ENCODE measurements around the gene VIP.
A peak's percentile ranks its signal among the peaks of the same experiment; 100 is the strongest.

The VIP gene

DNA sequence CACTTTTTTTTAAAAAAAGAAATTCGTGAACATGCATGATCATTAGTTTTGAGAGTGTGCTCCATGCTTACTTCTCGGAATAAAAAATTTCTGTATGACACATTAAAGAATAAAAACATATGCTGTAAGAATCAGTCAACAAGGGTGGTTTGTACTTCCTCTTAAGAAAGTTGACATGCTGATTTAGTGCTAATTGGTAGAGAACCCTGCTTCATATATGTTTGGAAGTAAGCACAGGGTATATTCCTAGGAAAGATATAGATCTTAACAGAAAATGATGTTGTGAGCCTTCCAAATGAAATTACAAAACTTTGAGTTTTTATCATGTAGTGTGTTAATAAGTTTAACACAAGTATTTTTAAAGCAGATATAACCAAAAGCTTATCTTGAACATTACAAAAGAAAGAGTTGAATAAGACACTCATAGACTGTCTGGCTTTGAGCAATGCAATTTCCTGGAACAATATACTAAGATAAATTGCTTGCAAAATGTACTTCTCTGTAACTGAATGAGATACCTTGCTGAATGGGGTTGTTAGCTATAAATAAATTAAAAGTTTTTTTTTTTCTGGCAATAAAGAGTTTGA, 13.8 kb upstream of the VIP start:
- DNase-seq = no peak
- Histone ChIP-seq H3K4me3 (ENCODE audit: low read depth, low read length) (no peak overlapping the region), H3K36me3 (no peaks in the 10 kb centered on the region), H3K27me3 (no peaks in the 10 kb centered on the region), H3K4me1 (peaks cover 7% of the 10 kb centered on the region; the same call in 1 of the 2 replicates), H3K9me3 (no peaks in the 10 kb centered on the region)
- TF ChIP-seq, protein P1, sequence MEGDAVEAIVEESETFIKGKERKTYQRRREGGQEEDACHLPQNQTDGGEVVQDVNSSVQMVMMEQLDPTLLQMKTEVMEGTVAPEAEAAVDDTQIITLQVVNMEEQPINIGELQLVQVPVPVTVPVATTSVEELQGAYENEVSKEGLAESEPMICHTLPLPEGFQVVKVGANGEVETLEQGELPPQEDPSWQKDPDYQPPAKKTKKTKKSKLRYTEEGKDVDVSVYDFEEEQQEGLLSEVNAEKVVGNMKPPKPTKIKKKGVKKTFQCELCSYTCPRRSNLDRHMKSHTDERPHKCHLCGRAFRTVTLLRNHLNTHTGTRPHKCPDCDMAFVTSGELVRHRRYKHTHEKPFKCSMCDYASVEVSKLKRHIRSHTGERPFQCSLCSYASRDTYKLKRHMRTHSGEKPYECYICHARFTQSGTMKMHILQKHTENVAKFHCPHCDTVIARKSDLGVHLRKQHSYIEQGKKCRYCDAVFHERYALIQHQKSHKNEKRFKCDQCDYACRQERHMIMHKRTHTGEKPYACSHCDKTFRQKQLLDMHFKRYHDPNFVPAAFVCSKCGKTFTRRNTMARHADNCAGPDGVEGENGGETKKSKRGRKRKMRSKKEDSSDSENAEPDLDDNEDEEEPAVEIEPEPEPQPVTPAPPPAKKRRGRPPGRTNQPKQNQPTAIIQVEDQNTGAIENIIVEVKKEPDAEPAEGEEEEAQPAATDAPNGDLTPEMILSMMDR (IDR thresholded peaks at IDR 0.05; ENCODE audit: low read depth, low read length) = no peak

DNA sequence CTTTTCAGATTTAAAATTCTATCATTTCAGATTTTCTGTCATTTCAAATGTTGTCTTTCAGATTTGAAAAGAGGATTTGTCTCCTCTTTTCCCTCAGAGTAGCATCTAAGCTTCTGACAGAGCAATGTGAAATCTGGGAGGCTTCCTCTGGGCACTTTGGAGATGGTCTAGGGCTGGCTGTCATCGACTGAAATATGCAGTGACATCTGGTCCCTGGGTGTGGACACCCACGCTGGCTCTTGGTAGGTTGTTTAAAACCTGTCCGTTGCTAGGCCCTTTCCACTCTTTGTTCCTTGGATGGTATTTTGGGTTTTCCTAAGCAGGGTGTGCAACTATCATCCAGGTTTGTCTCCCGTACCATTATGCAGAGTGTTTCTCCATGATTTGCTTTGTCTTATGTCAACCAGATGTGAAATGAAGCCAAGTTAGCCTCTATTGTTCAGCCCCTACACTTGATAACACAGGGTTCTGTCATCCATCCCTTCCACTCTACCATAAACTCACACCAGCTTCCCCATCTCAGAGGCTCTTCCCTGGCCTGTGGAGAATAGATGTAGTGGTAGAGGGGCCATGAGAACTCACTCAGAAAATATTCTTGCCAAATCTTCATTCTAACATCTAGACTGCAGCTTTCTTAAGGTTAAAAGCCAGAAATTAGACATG, 5.0 kb upstream of the VIP start:
- H3K9me3 ChIP-seq = no peaks in the 10 kb centered on the region
- no peaks in the 10 kb centered on the region for H3K36me3 ChIP-seq
- H3K4me3 ChIP-seq (ENCODE audit: low read depth, low read length) = no peak overlapping the region
- DNase-seq = no peak
- TF ChIP-seq, protein P1 (IDR thresholded peaks at IDR 0.05; ENCODE audit: low read depth, low read length) = no peak
- peaks cover 29% of the 10 kb centered on the region for H3K4me1 ChIP-seq
- no peaks in the 10 kb centered on the region for H3K27me3 ChIP-seq

DNA sequence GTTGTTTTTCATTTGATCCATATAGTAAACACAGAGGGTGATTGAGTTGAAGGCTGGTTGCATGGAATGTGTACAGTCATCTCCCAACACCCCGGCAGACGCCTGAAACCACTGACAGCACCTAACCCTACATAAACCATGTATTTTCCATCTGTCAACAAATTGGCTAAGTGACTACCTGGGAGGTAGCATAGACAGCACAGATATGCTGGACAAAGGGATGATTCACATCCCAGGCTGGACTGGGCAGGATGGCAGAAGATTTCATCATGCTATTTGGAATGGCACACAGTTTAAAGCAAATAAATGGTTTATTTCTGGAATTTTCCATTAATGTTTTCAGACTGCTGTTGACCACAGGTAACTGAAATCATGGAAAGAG, 4.4 kb upstream of the VIP start:
- H3K4me3 ChIP-seq (ENCODE audit: low read depth, low read length) = no peak overlapping the region
- TF ChIP-seq, protein P1 (IDR thresholded peaks at IDR 0.05; ENCODE audit: low read depth, low read length) = no peak
- H3K27me3 ChIP-seq = no peaks in the 10 kb centered on the region
- H3K4me1 ChIP-seq = peaks cover 27% of the 10 kb centered on the region
- no peak for DNase-seq
- no peaks in the 10 kb centered on the region for H3K36me3 ChIP-seq
- H3K9me3 ChIP-seq = no peaks in the 10 kb centered on the region

DNA sequence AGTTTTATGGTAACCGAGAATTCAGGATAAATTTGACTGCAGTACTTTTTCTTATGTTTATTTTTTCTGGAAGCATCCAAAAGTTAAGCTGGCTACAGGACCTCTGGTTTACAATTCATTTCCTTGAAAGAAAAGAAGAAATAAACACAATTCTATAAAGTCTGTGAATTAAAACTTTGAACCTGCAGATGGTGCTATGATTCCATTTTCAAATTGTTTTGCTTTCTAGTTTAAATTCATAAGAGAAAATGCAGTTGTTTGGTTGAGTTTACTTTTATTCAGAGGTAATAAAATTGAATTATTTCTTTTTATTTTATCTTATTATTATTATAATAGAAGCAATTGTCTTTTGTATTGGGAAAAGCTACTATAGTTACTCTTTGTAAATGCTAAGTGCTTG, 1.8 kb upstream of the VIP start:
- TF ChIP-seq, protein P1 (IDR thresholded peaks at IDR 0.05; ENCODE audit: low read depth, low read length) = peak; percentile 41; the same call in 1 of the 2 replicates
- H3K4me1 ChIP-seq = peaks cover 22% of the 10 kb centered on the region

DNA sequence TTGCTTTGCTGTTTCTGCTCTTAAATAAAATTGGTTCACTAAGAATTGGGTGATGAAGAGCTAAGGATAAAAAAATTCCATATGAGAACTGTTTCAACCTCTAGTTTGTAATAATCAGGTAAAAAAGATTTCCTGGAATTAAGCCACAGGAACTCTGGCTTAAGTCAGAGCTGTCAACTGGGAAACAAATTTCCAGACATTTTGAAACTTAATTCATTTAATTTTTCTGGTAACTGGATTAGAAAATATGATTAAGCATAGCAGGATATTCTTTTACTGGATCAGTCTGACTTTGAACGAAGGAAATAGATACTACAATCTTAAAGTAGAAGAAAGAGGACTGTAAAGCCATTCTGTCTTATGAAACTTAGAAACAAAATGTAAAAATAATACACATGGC, 1.3 kb upstream of the VIP start:
- H3K4me1 ChIP-seq = peaks cover 22% of the 10 kb centered on the region
- no peaks in the 10 kb centered on the region for H3K36me3 ChIP-seq
- no peak for DNase-seq
- H3K4me3 ChIP-seq (ENCODE audit: low read depth, low read length) = no peak overlapping the region
- TF ChIP-seq, protein P1 (IDR thresholded peaks at IDR 0.05; ENCODE audit: low read depth, low read length) = no peak
- H3K9me3 ChIP-seq = no peaks in the 10 kb centered on the region
- H3K27me3 ChIP-seq = no peaks in the 10 kb centered on the region

More for the DNA sequence above, 1.8 kb upstream of the VIP start:
- Histone ChIP-seq H3K36me3 (no peaks in the 10 kb centered on the region), H3K4me3 (ENCODE audit: low read depth, low read length) (no peak overlapping the region), H3K27me3 (no peaks in the 10 kb centered on the region), H3K9me3 (no peaks in the 10 kb centered on the region)
- no peak for DNase-seq

DNA sequence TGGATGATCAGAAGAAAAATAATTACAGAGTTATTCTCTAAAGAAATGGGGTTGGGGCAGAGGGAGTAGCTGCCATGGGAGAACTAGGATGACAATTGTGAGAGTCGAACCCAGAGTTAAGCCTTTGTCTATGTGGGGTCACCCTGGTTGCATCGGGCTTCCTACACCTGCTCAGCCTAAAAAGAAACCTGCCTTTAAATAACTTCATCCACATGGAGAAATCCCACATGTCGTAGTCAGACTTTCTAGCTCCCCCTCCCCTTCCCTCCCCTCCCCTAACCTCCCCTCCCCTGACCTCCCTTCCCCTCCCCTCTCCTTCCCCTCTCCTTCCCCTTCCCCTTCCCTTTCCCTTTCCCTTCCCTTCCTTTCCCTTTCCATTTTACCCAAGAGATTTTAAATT, 14.7 kb downstream of the VIP start:
- H3K4me3 ChIP-seq (ENCODE audit: low read depth, low read length) = no peak overlapping the region
- H3K36me3 ChIP-seq = no peaks in the 10 kb centered on the region
- H3K4me1 ChIP-seq = peaks cover 5% of the 10 kb centered on the region
- H3K9me3 ChIP-seq = no peaks in the 10 kb centered on the region
- no peaks in the 10 kb centered on the region for H3K27me3 ChIP-seq
- TF ChIP-seq, protein P1 (IDR thresholded peaks at IDR 0.05; ENCODE audit: low read depth, low read length) = no peak
- no peak for DNase-seq

All from BE2C (cell line).